Measurements from ENCODE around the gene EXOC3L1. TPM values are rescaled to one million over a fixed set of nuclear protein-coding genes. Genes with fewer than 3 reads are reported as not detected.
A peak's percentile ranks its signal among the peaks of the same experiment; 100 is the strongest.

EXOC3L1 gene
- total and polyA plus RNA-seq, 2 of the 13 experiments (the other 11 are each of a cell fraction or from before 2014, with no cell fraction given), result 0.12 TPM; not detected in 1

DNA sequence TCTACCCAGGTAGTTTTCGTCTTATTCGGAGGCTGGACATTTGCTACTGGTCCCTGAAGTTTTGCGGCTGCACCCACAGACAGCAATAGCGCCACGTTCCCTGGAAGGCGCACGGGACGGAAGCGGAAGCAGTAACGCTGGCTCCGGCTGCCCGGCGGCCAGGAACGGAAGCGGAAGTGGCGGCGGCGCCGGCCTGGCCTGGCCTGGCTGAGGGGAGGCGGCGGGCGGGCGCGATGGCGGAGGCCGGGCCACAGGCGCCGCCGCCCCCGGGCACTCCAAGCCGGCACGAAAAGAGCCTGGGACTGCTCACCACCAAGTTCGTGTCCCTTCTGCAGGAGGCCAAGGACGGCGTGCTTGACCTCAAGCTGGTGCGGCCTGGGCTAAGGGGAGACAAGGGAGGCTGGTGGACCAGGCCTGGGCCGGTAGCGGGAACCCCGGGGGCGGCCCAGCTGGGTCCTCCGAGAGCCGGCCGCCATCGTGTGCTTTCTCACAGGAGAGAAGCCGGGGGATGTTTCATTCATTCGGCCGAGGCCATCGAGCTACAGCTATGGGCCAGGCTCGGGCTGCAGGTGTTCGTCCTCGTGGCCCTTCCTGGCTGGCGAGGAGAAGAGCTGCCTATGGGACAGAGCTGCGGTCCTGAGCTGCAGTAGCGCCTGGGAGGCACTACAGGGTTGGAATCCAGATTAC lies 2.2 kb upstream of the EXOC3L1 start, which contains the start of gene E2F4 (continued):
- peak; percentile 8 for TF ChIP-seq ZNF281 (CRISPR knock-in tag; IDR thresholded peaks at IDR 0.05; ENCODE audit: borderline replicate concordance)
- TF ChIP-seq PREB (CRISPR knock-in tag; IDR thresholded peaks at IDR 0.05), result no peak; the same call in 1 of the 2 replicates
- TF ChIP-seq PPARG (CRISPR knock-in tag; conservative IDR thresholded peaks at IDR 0.05), result no peak; the same call in 1 of the 2 replicates
- peak; percentile 42 for TF ChIP-seq NFKBIZ (CRISPR knock-in tag; IDR thresholded peaks at IDR 0.05)
- TF ChIP-seq MXD3 (CRISPR knock-in tag; IDR thresholded peaks at IDR 0.05), result no peak; the same call in none of the 2 replicates
- no peak for TF ChIP-seq ZFP36L1 (CRISPR knock-in tag; IDR thresholded peaks at IDR 0.05)
- no peak for TF ChIP-seq NCOA1 (CRISPR knock-in tag; IDR thresholded peaks at IDR 0.05)
- TF ChIP-seq, protein P1, sequence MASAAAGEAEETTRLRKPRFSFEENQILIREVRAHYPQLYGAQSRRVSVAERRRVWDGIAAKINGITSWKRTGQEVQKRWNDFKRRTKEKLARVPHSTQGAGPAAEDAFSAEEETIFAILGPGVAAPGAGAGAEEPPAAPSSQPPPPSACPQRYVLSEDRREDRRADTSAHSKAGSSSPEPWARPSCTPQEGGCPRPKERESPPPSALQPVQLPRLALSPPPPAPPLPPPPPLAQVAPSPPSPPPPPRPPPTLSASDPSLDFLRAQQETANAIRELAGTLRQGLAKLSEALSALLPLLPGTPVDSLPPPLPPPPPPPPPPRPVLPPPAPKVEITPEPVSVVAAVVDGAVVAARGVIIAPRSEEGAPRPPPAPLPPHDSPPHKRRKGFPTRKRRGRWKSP (CRISPR knock-in tag; IDR thresholded peaks at IDR 0.05), result peak; percentile 78
- TF ChIP-seq MAX (IDR thresholded peaks at IDR 0.05), result peak; percentile 63; the same call in 1 of the 2 replicates
- no peak for TF ChIP-seq TCF7L2 (IDR thresholded peaks at IDR 0.05; ENCODE audit: low read depth, low read length)
- TF ChIP-seq ZNF280B (CRISPR knock-in tag; IDR thresholded peaks at IDR 0.05; ENCODE audit: borderline replicate concordance), result peak; percentile 53
- no peak for TF ChIP-seq NR2F2 (IDR thresholded peaks at IDR 0.05; ENCODE audit: borderline replicate concordance, low read depth)
- TF ChIP-seq ZFY (CRISPR knock-in tag; IDR thresholded peaks at IDR 0.05), result peak; percentile 99
- peak; percentile 43; the same call in 1 of the 2 replicates for TF ChIP-seq HMG20A (CRISPR knock-in tag; IDR thresholded peaks at IDR 0.05; ENCODE audit: borderline replicate concordance)
- peak; percentile 25; the same call in 1 of the 2 replicates for TF ChIP-seq ZNF253 (CRISPR knock-in tag; IDR thresholded peaks at IDR 0.05; ENCODE audit: borderline replicate concordance)
- TF ChIP-seq ZEB1 (IDR thresholded peaks at IDR 0.05; ENCODE audit: insufficient replicate concordance, low read depth), result no peak
- peak; percentile 70 for TF ChIP-seq MYC (CRISPR knock-in tag; IDR thresholded peaks at IDR 0.05; ENCODE audit: borderline replicate concordance)
- no peak for TF ChIP-seq ZMYM2 (CRISPR knock-in tag; IDR thresholded peaks at IDR 0.05)
- no peak; the same call in 1 of the 2 replicates for TF ChIP-seq ZNF777 (CRISPR knock-in tag; IDR thresholded peaks at IDR 0.05)
- no peak for TF ChIP-seq SRSF4 (IDR thresholded peaks at IDR 0.05; ENCODE audit: low read depth, low read length, poor library complexity, severe bottlenecking)
- TF ChIP-seq ZNF124 (CRISPR knock-in tag; IDR thresholded peaks at IDR 0.05), result 0 out of 2 replicates have a peak, but pooled peaks have one; percentile 45
- TF ChIP-seq ZSCAN22 (CRISPR knock-in tag; IDR thresholded peaks at IDR 0.05), result peak; percentile 96

Data from HepG2 (cell line).